Activated T-helper 17 cell treated with anti-CD3 and anti-CD28 coated beads, Interleukin-2, amount 50 U/mL, for 72 hours (primary cell): ENCODE results near the gene OTOR. TPM values are rescaled to one million over a fixed set of nuclear protein-coding genes. Genes with fewer than 3 reads are reported as not detected.

Experiments
- ATAC-seq: fragments of 150-1000 bp; cut with Tn5 transposase; replicated peaks from 2 replicates; pipeline ENCODE4 v1.10.0; 2021; ENCODE audit warnings: mild to moderate bottlenecking, moderate library complexity
- H3K27ac Mint-ChIP-seq: one replicate; pipeline ENCODE4 v1.8.0; 2022; ENCODE audit warnings: mixed read lengths
- H3K27me3 Mint-ChIP-seq: one replicate; pipeline ENCODE4 v1.8.0; 2022; ENCODE audit warnings: mixed read lengths
- H3K36me3 Mint-ChIP-seq: one replicate; pipeline ENCODE4 v1.8.0; 2022; ENCODE audit warnings: low read depth, mild to moderate bottlenecking, mixed read lengths
- H3K4me1 Mint-ChIP-seq: one replicate; pipeline ENCODE4 v1.8.0; 2022; ENCODE audit warnings: mixed read lengths
- H3K4me3 Mint-ChIP-seq: one replicate; pipeline ENCODE4 v1.8.0; 2022; ENCODE audit warnings: mild to moderate bottlenecking, mixed read lengths
- H3K9me3 Mint-ChIP-seq: one replicate; pipeline ENCODE4 v1.8.0; 2022; ENCODE audit warnings: mixed read lengths
- total RNA-seq, 2 donors: library from RNA; stranded (reverse); gene quantifications; one replicate each; pipeline ENCODE4 v1.2.3, GENCODE V29; 2022

OTOR gene
- total RNA-seq, 2 donors from 2014 or later, result not detected

DNA sequence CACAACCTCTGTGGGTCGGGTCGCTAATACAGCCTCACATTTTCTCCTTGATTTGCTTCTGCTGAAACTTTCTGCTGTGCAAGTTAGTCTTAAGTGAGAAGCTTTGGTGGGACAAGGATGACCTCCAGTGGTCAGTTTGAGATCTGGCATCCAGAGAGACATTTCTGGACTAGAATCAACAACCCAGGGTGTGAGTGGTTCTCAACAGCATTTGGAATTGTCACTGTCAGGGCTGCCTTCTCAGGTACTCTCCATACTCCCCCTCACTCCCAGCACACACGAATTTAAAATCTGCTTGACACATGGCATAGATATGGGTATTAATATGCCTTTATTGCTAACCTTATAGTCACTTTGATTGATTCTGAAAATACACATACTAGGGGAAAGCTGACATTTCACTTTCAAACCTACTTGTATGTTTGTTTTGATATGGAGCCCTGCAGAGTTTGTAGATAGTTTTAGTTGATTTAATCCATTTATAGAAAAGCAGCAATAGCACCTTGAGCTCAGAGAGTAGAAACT lies 13.2 kb downstream of the OTOR start:
- Mint-ChIP-seq H3K4me1 (no peaks in the 10 kb centered on the region), H3K9me3 (no peaks in the 10 kb centered on the region), H3K27me3 (peaks cover 10% of the 10 kb centered on the region), H3K36me3 (no peaks in the 10 kb centered on the region), H3K4me3 (no peak overlapping the region), H3K27ac (no peak overlapping the region)
- peak; percentile 52 for ATAC-seq

DNA sequence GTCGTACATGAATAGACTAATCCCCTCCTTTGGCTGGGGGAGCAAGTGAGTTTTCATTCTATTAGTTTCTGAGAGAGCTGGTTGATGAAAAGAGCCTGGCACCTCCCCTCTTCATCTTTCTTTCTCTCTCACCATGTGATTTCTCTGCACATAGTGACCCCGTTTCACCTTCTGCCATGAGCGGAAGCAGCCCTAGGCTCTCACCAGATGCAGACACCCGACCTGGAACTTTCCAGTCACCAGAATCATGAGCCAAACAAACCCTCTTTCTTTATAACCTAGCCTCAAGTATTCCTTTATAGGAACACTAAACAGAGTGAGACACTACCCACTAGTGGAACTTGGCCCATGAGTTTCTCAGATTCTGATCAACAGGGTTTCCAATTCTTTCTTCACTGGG lies 16.4 kb downstream of the OTOR start:
- Mint-ChIP-seq H3K4me1 (no peaks in the 10 kb centered on the region), H3K27ac (no peak overlapping the region), H3K9me3 (no peaks in the 10 kb centered on the region), H3K4me3 (no peak overlapping the region), H3K36me3 (no peaks in the 10 kb centered on the region), H3K27me3 (peaks cover 24% of the 10 kb centered on the region)
- no peak for ATAC-seq

DNA sequence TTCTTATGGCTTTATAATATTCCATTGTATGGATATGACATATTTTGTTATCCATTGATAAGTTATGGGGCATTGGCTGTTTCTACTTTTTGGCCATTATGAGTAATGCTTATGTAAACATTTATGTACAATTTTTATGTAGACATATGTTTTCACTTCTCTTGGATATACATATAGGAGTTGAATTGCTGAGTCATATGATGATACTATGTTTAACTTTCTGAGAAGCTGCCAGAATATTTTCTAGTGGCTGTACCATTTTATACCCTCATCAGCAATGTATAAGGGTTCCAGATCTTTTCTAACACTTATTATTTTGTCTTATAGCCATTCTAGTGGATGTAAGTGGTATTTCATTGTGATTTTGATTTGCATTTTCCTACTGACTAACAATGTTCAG lies 23.1 kb downstream of the OTOR start:
- peaks cover 25% of the 10 kb centered on the region for H3K27me3 Mint-ChIP-seq
- H3K9me3 Mint-ChIP-seq, result no peaks in the 10 kb centered on the region
- H3K36me3 Mint-ChIP-seq, result no peaks in the 10 kb centered on the region
- no peak for ATAC-seq
- no peak overlapping the region for H3K4me3 Mint-ChIP-seq
- no peaks in the 10 kb centered on the region for H3K4me1 Mint-ChIP-seq
- H3K27ac Mint-ChIP-seq, result no peak overlapping the region

GRCh38 chr20:16775961-16776360 lies 27.8 kb downstream of the OTOR start:
- Mint-ChIP-seq H3K27ac (no peak overlapping the region), H3K27me3 (peaks cover 15% of the 10 kb centered on the region), H3K4me1 (no peaks in the 10 kb centered on the region), H3K4me3 (no peak overlapping the region), H3K36me3 (no peaks in the 10 kb centered on the region), H3K9me3 (no peaks in the 10 kb centered on the region)
- ATAC-seq, result no peak

DNA sequence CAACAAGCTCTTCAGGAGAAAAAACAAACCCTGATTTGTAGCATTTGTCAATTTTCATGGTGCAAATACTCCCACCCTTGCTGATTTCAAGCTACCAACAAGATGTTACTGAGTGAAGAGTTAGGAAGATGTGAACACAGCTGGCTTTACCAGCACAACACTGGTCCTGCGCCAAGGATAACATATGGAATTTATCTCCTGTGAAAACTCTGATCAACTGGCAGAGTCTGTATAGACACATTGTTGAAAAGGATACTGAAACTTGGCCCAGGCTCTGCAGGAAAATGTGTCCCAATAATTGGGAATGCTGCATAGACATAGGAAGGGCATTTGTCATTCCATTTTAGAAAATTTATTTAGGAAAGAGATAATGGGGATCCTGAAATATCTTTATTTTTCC lies 29.0 kb downstream of the OTOR start:
- no peaks in the 10 kb centered on the region for H3K4me1 Mint-ChIP-seq
- no peak for ATAC-seq

GRCh38 chr20:16778159-16778558 lies 30.0 kb downstream of the OTOR start:
- no peaks in the 10 kb centered on the region for H3K36me3 Mint-ChIP-seq
- ATAC-seq, result no peak
- no peak overlapping the region for H3K27ac Mint-ChIP-seq
- no peaks in the 10 kb centered on the region for H3K4me1 Mint-ChIP-seq
- no peak overlapping the region for H3K4me3 Mint-ChIP-seq
- H3K9me3 Mint-ChIP-seq, result peaks cover 9% of the 10 kb centered on the region
- peaks cover 22% of the 10 kb centered on the region for H3K27me3 Mint-ChIP-seq

More for the DNA sequence above, 29.0 kb downstream of the OTOR start:
- no peaks in the 10 kb centered on the region for H3K9me3 Mint-ChIP-seq
- no peak overlapping the region for H3K27ac Mint-ChIP-seq
- H3K4me3 Mint-ChIP-seq, result no peak overlapping the region
- H3K27me3 Mint-ChIP-seq, result peaks cover 17% of the 10 kb centered on the region
- no peaks in the 10 kb centered on the region for H3K36me3 Mint-ChIP-seq

DNA sequence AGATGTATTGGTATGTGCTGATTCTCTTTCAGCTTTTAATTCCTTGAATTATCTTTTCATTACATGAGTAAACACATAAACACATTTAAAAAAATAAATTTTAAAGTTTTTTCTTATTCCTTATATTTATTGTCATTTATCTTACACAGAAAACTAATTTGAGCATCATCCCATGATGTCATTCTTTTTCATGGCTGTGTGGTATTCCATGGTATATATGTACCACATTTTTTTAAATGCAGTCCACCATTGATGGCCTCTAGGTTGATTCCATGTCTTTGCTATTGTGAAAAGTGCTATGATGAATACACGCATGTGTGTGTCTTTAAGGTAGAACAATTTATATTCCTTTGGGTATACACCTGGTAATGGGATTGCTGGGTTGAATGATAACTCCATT lies 33.3 kb downstream of the OTOR start:
- ATAC-seq, result no peak
- Mint-ChIP-seq H3K9me3 (peaks cover 9% of the 10 kb centered on the region), H3K27me3 (peaks cover 14% of the 10 kb centered on the region), H3K36me3 (no peaks in the 10 kb centered on the region), H3K27ac (no peak overlapping the region), H3K4me3 (no peak overlapping the region), H3K4me1 (no peaks in the 10 kb centered on the region)

- no peak overlapping the region for H3K4me3 Mint-ChIP-seq
- no peak overlapping the region for H3K27ac Mint-ChIP-seq
- no peaks in the 10 kb centered on the region for H3K4me1 Mint-ChIP-seq
- no peak for ATAC-seq
- peaks cover 9% of the 10 kb centered on the region for H3K9me3 Mint-ChIP-seq
- peaks cover 19% of the 10 kb centered on the region for H3K27me3 Mint-ChIP-seq
- H3K36me3 Mint-ChIP-seq, result no peaks in the 10 kb centered on the region
These were observed 37.1 kb downstream of the OTOR start for GRCh38 chr20:16785226-16785625.

Other genes starting within 250 kb of the OTOR start
- 1 to 10 TPM; 6.9 to 9.8 TPM for gene KIF16B, start 174.9 kb upstream of the OTOR start, total RNA-seq
- gene SNRPB2, start 18.3 kb upstream of the OTOR start, total RNA-seq, result 100 to 1,000 TPM in 1 of 2 donors, 10 to 100 TPM in 1; 75.0 to 119 TPM